Measurements from ENCODE around the gene WNT7B.
A peak's percentile ranks its signal among the peaks of the same experiment; 100 is the strongest.

Gene WNT7B

GRCh38 chr22:45903355-45904135 lies 73.4 kb downstream of the WNT7B start:
- DNase-seq = no peak

- DNase-seq = no peak
Measured at GRCh38 chr22:45897736-45898135, 79.2 kb downstream of the WNT7B start.

GRCh38 chr22:45896964-45897538 lies 79.9 kb downstream of the WNT7B start:
- DNase-seq = no peak

GRCh38 chr22:45896153-45896951 lies 80.6 kb downstream of the WNT7B start:
- DNase-seq = no peak

GRCh38 chr22:45895436-45896152 lies 81.4 kb downstream of the WNT7B start:
- DNase-seq = no peak

- DNase-seq = no peak
Measured at GRCh38 chr22:45893516-45893915, 83.4 kb downstream of the WNT7B start.

- no peak for DNase-seq
Measured at GRCh38 chr22:45892681-45893461, 84.1 kb downstream of the WNT7B start.

GRCh38 chr22:45891996-45892621 lies 84.9 kb downstream of the WNT7B start:
- DNase-seq = peak; percentile 45

- no peak for DNase-seq
Measured at GRCh38 chr22:45891471-45891995, 85.4 kb downstream of the WNT7B start.

GRCh38 chr22:45891021-45891421 lies 85.9 kb downstream of the WNT7B start:
- DNase-seq = no peak

GRCh38 chr22:45890351-45890635 lies 86.7 kb downstream of the WNT7B start:
- no peak for DNase-seq

- DNase-seq = no peak
Measured at GRCh38 chr22:45889539-45890350, 87.2 kb downstream of the WNT7B start.

- no peak for DNase-seq
Measured at GRCh38 chr22:45889093-45889538, 87.8 kb downstream of the WNT7B start.

- DNase-seq = no peak
Measured at GRCh38 chr22:45888221-45889092, 88.5 kb downstream of the WNT7B start.

GRCh38 chr22:45887202-45888131 lies 89.5 kb downstream of the WNT7B start:
- DNase-seq = no peak

GRCh38 chr22:45886540-45886939 lies 90.4 kb downstream of the WNT7B start:
- DNase-seq = no peak

GRCh38 chr22:45885941-45886395 lies 91.0 kb downstream of the WNT7B start:
- DNase-seq = no peak

- DNase-seq = no peak
Measured at GRCh38 chr22:45885171-45885840, 91.7 kb downstream of the WNT7B start.
